IMR-90 (cell line): ENCODE results near the gene RASIP1. TPM values are rescaled to one million over a fixed set of nuclear protein-coding genes. Genes with fewer than 3 reads are reported as not detected.

Experiments used
- ATAC-seq: fragments of 200-7000 bp; cut with Tn5 transposase; 2 replicates; pipeline ENCODE4 v1.9.1; 2020; ENCODE audit warnings: low read depth, mild to moderate bottlenecking, moderate library complexity
- BruUV-seq: library from RNA; stranded (reverse); fragments of 400-500 nt; replicated peaks from 2 replicates; lab custom pipeline; 2021; lab: Mats Ljungman, UMichigan
- CTCF ChIA-PET: fragments of 300-600 bp; formaldehyde crosslinking; extraction: SDS; loops from one replicate; lab custom pipeline; 2021; ENCODE audit warnings: antibody characterized with exemption; lab: Yijun Ruan, JAX
- POLR2A ChIA-PET: fragments of 300-600 bp; sonication (Branson Sonifier 250); formaldehyde crosslinking; loops from one replicate; lab custom pipeline; 2022; ENCODE audit warnings: antibody characterized with exemption; ENCODE audit not compliant: unreplicated experiment; lab: Charles Lee
- DNase-seq: peaks from one replicate; pipeline ENCODE4 v3.0.0; 2013
- H2AFZ ChIP-seq: replicated peaks from 2 replicates; pipeline ENCODE3; 2013; ENCODE audit warnings: low read length, mild to moderate bottlenecking; ENCODE audit not compliant: poor library complexity
- H2AK5ac ChIP-seq: 2 replicates; pipeline ENCODE4 v1.6.1; 2013; ENCODE audit warnings: low read depth, low read length, inconsistent platforms
- H2AK9ac ChIP-seq: replicated peaks from 2 replicates; pipeline ENCODE3; 2013; ENCODE audit warnings: mild to moderate bottlenecking, low read depth, low read length, moderate library complexity; ENCODE audit not compliant: poor library complexity
- H2BK120ac ChIP-seq: 2 replicates; pipeline ENCODE4 v1.6.1; 2013; ENCODE audit warnings: low read depth, low read length, inconsistent platforms
- H2BK15ac ChIP-seq: 3 replicates; pipeline ENCODE4 v1.6.1; 2013; ENCODE audit warnings: low read depth, low read length, inconsistent platforms
- H2BK20ac ChIP-seq: 2 replicates; pipeline ENCODE4 v1.6.1; 2013; ENCODE audit warnings: low read depth, mild to moderate bottlenecking, inconsistent platforms, low read length, moderate library complexity
- H2BK5ac ChIP-seq: 2 replicates; pipeline ENCODE4 v1.6.1; 2013; ENCODE audit warnings: mild to moderate bottlenecking, low read depth, low read length, inconsistent platforms; ENCODE audit not compliant: poor library complexity, severe bottlenecking
- H3K14ac ChIP-seq: replicated peaks from 2 replicates; pipeline ENCODE4 v1.6.1; 2013; ENCODE audit warnings: low read depth, low read length, inconsistent platforms
- H3K18ac ChIP-seq: 2 replicates; pipeline ENCODE4 v1.6.1; 2013; ENCODE audit warnings: low read depth, low read length, control low read depth
- H3K23ac ChIP-seq: 2 replicates; pipeline ENCODE4 v1.6.1; 2013; ENCODE audit warnings: low read depth, low read length, inconsistent platforms
- H3K27ac ChIP-seq: 2 replicates; pipeline ENCODE4 v1.5.1; 2013; ENCODE audit warnings: mild to moderate bottlenecking, control low read depth, low read length; ENCODE audit not compliant: insufficient read depth
- H3K27me3 ChIP-seq: 2 replicates; pipeline ENCODE4 v1.6.1; 2013; ENCODE audit warnings: low read length; ENCODE audit not compliant: control insufficient read depth, insufficient read depth
- H3K36me3 ChIP-seq: 2 replicates; pipeline ENCODE4 v1.6.1; 2013; ENCODE audit warnings: low read length, mixed read lengths; ENCODE audit not compliant: control insufficient read depth, insufficient read depth
- H3K4ac ChIP-seq: 2 replicates; pipeline ENCODE4 v1.6.1; 2013; ENCODE audit warnings: low read depth, low read length, inconsistent platforms
- H3K4me1 ChIP-seq: 2 replicates; pipeline ENCODE4 v1.6.1; 2013; ENCODE audit warnings: low read length, mixed read lengths; ENCODE audit not compliant: control insufficient read depth, insufficient read depth
- H3K4me2 ChIP-seq: 2 replicates; pipeline ENCODE4 v1.6.1; 2013; ENCODE audit warnings: low read depth, mild to moderate bottlenecking, control low read depth, low read length, moderate library complexity
- H3K4me3 ChIP-seq: 2 replicates; pipeline ENCODE4 v1.5.1; 2013; ENCODE audit warnings: low read depth, mild to moderate bottlenecking, control low read depth, low read length, moderate library complexity; ENCODE audit not compliant: insufficient read depth
- H3K56ac ChIP-seq: 2 replicates; pipeline ENCODE4 v1.6.1; 2013; ENCODE audit warnings: low read length, inconsistent platforms; ENCODE audit not compliant: insufficient read depth; ENCODE audit errors: extremely low read depth
- H3K79me1 ChIP-seq, 2 experiments: 2 replicates each; pipeline ENCODE4 v1.6.1; 2013; ENCODE audit warnings: low read length in 2 of 2, inconsistent platforms in 1 of 2, low read depth in 1 of 2
- H3K9ac ChIP-seq: 2 replicates; pipeline ENCODE4 v1.6.1; 2013; ENCODE audit warnings: low read depth, low read length, control low read depth
- H3K9me1 ChIP-seq: 2 replicates; pipeline ENCODE4 v1.6.1; 2013; ENCODE audit warnings: low read length, inconsistent platforms; ENCODE audit not compliant: insufficient read depth
- H3K9me3 ChIP-seq: 2 replicates; pipeline ENCODE4 v1.6.1; 2013; ENCODE audit warnings: low read length; ENCODE audit not compliant: control insufficient read depth, insufficient read depth
- H4K20me1 ChIP-seq: 2 replicates; pipeline ENCODE4 v1.6.1; 2013; ENCODE audit warnings: low read length, inconsistent platforms; ENCODE audit not compliant: insufficient read depth
- H4K5ac ChIP-seq: 2 replicates; pipeline ENCODE4 v1.6.1; 2013; ENCODE audit warnings: mild to moderate bottlenecking, low read depth, low read length, control low read depth
- H4K8ac ChIP-seq, 2 experiments: 2 replicates each; pipeline ENCODE4 v1.6.1; 2013; ENCODE audit warnings: low read depth in 2 of 2, low read length in 2 of 2, control low read depth in 1 of 2, inconsistent platforms in 1 of 2
- H4K91ac ChIP-seq: 2 replicates; pipeline ENCODE4 v1.6.1; 2013; ENCODE audit warnings: low read depth, low read length, inconsistent platforms; ENCODE audit not compliant: insufficient read depth
- CEBPB ChIP-seq: IDR thresholded peaks from 2 replicates; pipeline ENCODE4 v1.6.1; 2012; ENCODE audit warnings: low read depth, low read length, improper control_type of control experiment
- CHD1 ChIP-seq: IDR thresholded peaks from 2 replicates; pipeline ENCODE4 v1.6.1; 2012; ENCODE audit warnings: low read depth, low read length, improper control_type of control experiment
- CTCF ChIP-seq: conservative IDR thresholded peaks from 2 replicates; pipeline ENCODE4 v1.5.1; 2012; ENCODE audit warnings: mild to moderate bottlenecking, low read depth, low read length, improper control_type of control experiment
- ELK1 ChIP-seq: fragments of 150-350 bp; IDR thresholded peaks from 2 replicates; pipeline ENCODE4 v1.6.1; 2016; ENCODE audit warnings: low read depth, mild to moderate bottlenecking, low read length, moderate library complexity, borderline replicate concordance
- MAZ ChIP-seq: IDR thresholded peaks from 2 replicates; pipeline ENCODE4 v1.6.1; 2012; ENCODE audit warnings: low read depth, mild to moderate bottlenecking, low read length, improper control_type of control experiment, moderate library complexity, borderline replicate concordance
- NFE2L2 ChIP-seq: fragments of 150-350 bp; IDR thresholded peaks from 2 replicates; pipeline ENCODE4 v1.6.1; 2016; ENCODE audit warnings: low read depth, mild to moderate bottlenecking, low read length
- POLR2A ChIP-seq: IDR thresholded peaks from 2 replicates; pipeline ENCODE4 v1.6.1; 2012; ENCODE audit warnings: mild to moderate bottlenecking, low read depth, low read length
- RAD21 ChIP-seq: IDR thresholded peaks from 2 replicates; pipeline ENCODE4 v1.6.1; 2012; ENCODE audit warnings: low read length, improper control_type of control experiment
- RCOR1 ChIP-seq: IDR thresholded peaks from 2 replicates; pipeline ENCODE4 v1.6.1; 2012; ENCODE audit warnings: mild to moderate bottlenecking, low read length, improper control_type of control experiment; ENCODE audit not compliant: insufficient replicate concordance
- RFX5 ChIP-seq: IDR thresholded peaks from 2 replicates; pipeline ENCODE4 v1.8.0; 2012; ENCODE audit warnings: low read depth, mild to moderate bottlenecking, low read length, moderate library complexity
- SMC3 ChIP-seq: fragments of 150-350 bp; IDR thresholded peaks from 2 replicates; pipeline ENCODE4 v1.6.1; 2016; ENCODE audit warnings: low read depth, mild to moderate bottlenecking, antibody characterized with exemption, low read length, moderate library complexity
- USF2 ChIP-seq: fragments of 150-350 bp; IDR thresholded peaks from 2 replicates; pipeline ENCODE4 v1.6.1; 2017; ENCODE audit warnings: mild to moderate bottlenecking, antibody characterized with exemption, low read length, low read depth
- WGBS, 2 experiments: methylation state at CpG; one replicate each; pipeline versions ENCODE4 v1.1.5 to v1.1.7; 2013; ENCODE audit warnings: missing lambda C conversion rate in 2 of 2; ENCODE audit not compliant: insufficient read length in 1 of 2; ENCODE audit errors: extremely low coverage in 2 of 2; 5-methylcytosine and 5-hydroxymethylcytosine counted together
- dilution Hi-C: fragments of 300-500 bp; cut with HindIII; formaldehyde crosslinking; loops from one replicate; pipeline ENCODE4 v1.14.3; 2018; ENCODE audit warnings: low sequenced_read_pairs; ENCODE audit not compliant: unreplicated experiment
- in situ Hi-C: fragments of 300-500 bp; cut with MboI; formaldehyde crosslinking; loops from 3 replicates; pipeline ENCODE4 v1.14.3; 2019; ENCODE audit warnings: low sequenced_read_pairs, inconsistent platforms, mixed read lengths
- intact Hi-C: fragments of 100-400 bp; cut with micrococcal nuclease; formaldehyde crosslinking; loops from 2 replicates; pipeline ENCODE4 v1.10.0; 2022
- polyA plus RNA-seq, 3 experiments: library from polyadenylated mRNA; depleted of rRNA; stranded (reverse); fragments of >200 nt; gene quantifications; 2 replicates each; pipeline ENCODE4 v1.2.3, GENCODE V29; 2012; ENCODE audit warnings: low replicate concordance in 1 of 3
- total RNA-seq: library from RNA; depleted of rRNA; stranded (reverse); fragments of >200 nt; gene quantifications from 2 replicates; pipeline ENCODE4 v1.2.3, GENCODE V29; 2012

Gene RASIP1
- total and polyA plus RNA-seq, 2 of the 4 experiments (the other 2 are of a cell fraction): 0.18 to 0.51 TPM

GRCh38 chr19:48676887-48677286, 63.5 kb downstream of the RASIP1 start:
- no peaks in the 10 kb centered on the region for H3K9me3 ChIP-seq
- H3K79me1 ChIP-seq: no peaks in the 10 kb centered on the region
- POLR2A ChIA-PET: no interaction called here
- dilution Hi-C loops: no loop called here
- CTCF ChIA-PET: no interaction called here
- peaks cover 9% of the 10 kb centered on the region; the same call in 1 of the 2 replicates for H3K27me3 ChIP-seq
- H4K8ac ChIP-seq: no peak overlapping the region
- H2AK9ac ChIP-seq: no peak overlapping the region
- no peak overlapping the region for H3K4me2 ChIP-seq
- peaks cover 3% of the 10 kb centered on the region; the same call in 1 of the 2 replicates for H3K4me1 ChIP-seq
- no TSS peak for BruUV-seq
- DNase-seq: no peak
- no peak overlapping the region for H3K23ac ChIP-seq
- intact Hi-C loops: loop anchor here (5.0 kb wide), 1 partner anchor 105 kb away; no protein-coding TSS in a partner anchor
- in situ Hi-C loops: no loop called here
- 86% methylated on average over 12 of the region's 13 CpGs; no CpG with 5 or more reads in 1 of the 2 experiments for WGBS, 2 experiments
- no peak overlapping the region for H2BK15ac ChIP-seq
- no peak overlapping the region for H2BK20ac ChIP-seq
- H3K14ac ChIP-seq: no peak overlapping the region
- H3K36me3 ChIP-seq: no peaks in the 10 kb centered on the region
- H3K9ac ChIP-seq: no peak overlapping the region
- no peak overlapping the region for H2BK120ac ChIP-seq
- TF ChIP-seq NFE2L2: no peak
- TF ChIP-seq CHD1: no peak
- no peak for TF ChIP-seq CTCF
- no peak for TF ChIP-seq ELK1
- no peak for TF ChIP-seq MAZ
- TF ChIP-seq POLR2A: no peak
- no peak for TF ChIP-seq RAD21
- no peak for TF ChIP-seq RCOR1
- no peak for TF ChIP-seq SMC3
- TF ChIP-seq RFX5: no peak
- TF ChIP-seq CEBPB: no peak
- TF ChIP-seq USF2: no peak
- peaks cover 6% of the 10 kb centered on the region; the same call in 1 of the 2 replicates for H4K20me1 ChIP-seq
- no peak for ATAC-seq
- no peak overlapping the region for H2AK5ac ChIP-seq
- H2AFZ ChIP-seq: no peak overlapping the region
- H3K4ac ChIP-seq: no peak overlapping the region
- no peak overlapping the region for H3K56ac ChIP-seq
- no peak overlapping the region for H3K4me3 ChIP-seq
- H4K5ac ChIP-seq: no peak overlapping the region
- H2BK5ac ChIP-seq: no peak overlapping the region
- no peak overlapping the region for H4K91ac ChIP-seq
- H3K9me1 ChIP-seq: peaks cover 7% of the 10 kb centered on the region
- H3K27ac ChIP-seq: no peak overlapping the region
- no peak overlapping the region for H3K18ac ChIP-seq
